Measurements from ENCODE around the gene CYB561. TPM values are rescaled to one million over a fixed set of nuclear protein-coding genes. Genes with fewer than 3 reads are reported as not detected.

The CYB561 gene
- total and polyA plus RNA-seq, 2 donors (not counting 1 experiment from before 2014, with no cell fraction given): 3.5 to 4.9 TPM

- Histone ChIP-seq H3K4me3 (ENCODE audit: control extremely low read depth in 1 of 5, extremely low read depth in 1 of 5, insufficient read depth in 1 of 5, low read depth in 2 of 5, low read length in 4 of 5) (peak overlapping the region in 4 of 5 experiments; percentile 54 to 65 (median 61)), H3K36me3 (replicated peaks in 1 of 2; ENCODE audit: control extremely low read depth in 1 of 2, control insufficient read depth in 1 of 2, extremely low read depth in 1 of 2, insufficient read depth in 2 of 2, low read length in 1 of 2) (no peaks in the 10 kb centered on the region), H3K79me2 (ENCODE audit: control insufficient read depth, insufficient read depth, low read length) (no peaks in the 10 kb centered on the region), H3K9me3 (ENCODE audit: control extremely low read depth in 1 of 3, control insufficient read depth in 2 of 3, insufficient read depth in 1 of 3, low read length in 2 of 3) (no peaks in the 10 kb centered on the region), H3K27me3 (replicated peaks in 1 of 4; ENCODE audit: control extremely low read depth in 1 of 4, control insufficient read depth in 3 of 4, insufficient read depth in 4 of 4, low read length in 3 of 4) (peaks cover 0 to 2% (median 0%) of the 10 kb centered on the region in 4 experiments), H4K20me1 (ENCODE audit: control insufficient read depth, insufficient read depth, low read length, poor library complexity, severe bottlenecking) (no peaks in the 10 kb centered on the region), H3K27ac (ENCODE audit: low read length in 2 of 2) (peak overlapping the region; percentile 20 to 79), H2AFZ (ENCODE audit: insufficient read depth, low read depth, low read length, poor library complexity, severe bottlenecking) (peak overlapping the region; percentile 80), H3K9ac (ENCODE audit: low read length) (peak overlapping the region; percentile 74), H3K4me2 (replicated peaks; ENCODE audit: low read depth, low read length, poor library complexity, severe bottlenecking) (peak overlapping the region; percentile 98), H3K4me1 (ENCODE audit: control insufficient read depth in 2 of 2, insufficient read depth in 2 of 2, low read length in 2 of 2) (peaks cover 13 to 24% of the 10 kb centered on the region in 2 donors)
- Mint-ChIP-seq H3K4me1 (peaks cover 15% of the 10 kb centered on the region), H3K4me3 (peak overlapping the region; percentile 77), H3K27ac (peak overlapping the region; percentile 63), H3K9me3 (ENCODE audit: insufficient read depth) (no peaks in the 10 kb centered on the region), H3K27me3 (peaks cover 6% of the 10 kb centered on the region)
- intact Hi-C loops (cut with micrococcal nuclease): loop anchor here (1.0 to 5.0 kb wide), 6 partner anchors 30 to 398 kb away; partner anchors contain the start of genes ACE, DCAF7, MAP3K3 and TACO1
- TF ChIP-seq CTCF (IDR thresholded peaks at IDR 0.05) (no peak), EZH2 (IDR thresholded peaks at IDR 0.05; ENCODE audit: borderline replicate concordance, insufficient read depth, low read depth, low read length, poor library complexity, severe bottlenecking) (no peak)
- DNase-seq (no peak), ATAC-seq (ENCODE audit: low read depth) (peak; percentile 6)
- WGBS (ENCODE audit: insufficient coverage): 9% methylated on average over 39 of the region's 44 CpGs
- POLR2A ChIA-PET: interaction anchor here (1.1 kb wide), 1 partner anchor 103 kb away, joined by 4 read pairs; the partner anchor contains the start of gene DCAF7
- CTCF ChIA-PET: interaction anchor here (1.4 to 2.9 kb wide), 3 partner anchors 21 to 165 kb away, joined by 5 to 13 read pairs (median 11); no protein-coding TSS in a partner anchor
These were observed 806 bp upstream of the CYB561 start for GRCh38 chr17:63446753-63447470.
